ENCODE measurements around the gene HIVEP3.
A peak's percentile ranks its signal among the peaks of the same experiment; 100 is the strongest.

The HIVEP3 gene

DNA sequence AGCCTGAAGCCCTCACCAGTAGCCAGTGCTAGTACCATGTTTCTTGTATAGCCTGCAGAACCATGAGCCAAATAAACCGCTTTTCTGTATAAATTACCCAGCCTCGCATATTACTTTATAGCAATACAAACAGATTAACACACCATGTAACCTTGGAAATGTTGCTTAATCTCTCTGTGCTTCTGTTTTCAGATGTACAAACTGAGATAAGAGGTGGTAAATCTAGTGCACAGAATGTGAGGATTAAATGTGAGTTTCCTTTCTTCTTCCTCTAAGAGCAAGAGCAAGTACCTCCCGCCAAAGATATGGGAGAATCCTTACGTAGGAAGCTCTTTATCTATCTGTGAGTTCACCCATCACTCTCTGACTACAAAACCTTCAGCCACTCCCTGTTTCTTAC, 128.4 kb downstream of the HIVEP3 start:
- no peak for DNase-seq (ENCODE audit: low read depth)
- no peak overlapping the region for H3K4me3 ChIP-seq (ENCODE audit: low read depth, low read length)
- TF ChIP-seq MYC (IDR thresholded peaks at IDR 0.05; ENCODE audit: low read depth, low read length) (no peak), POLR2A (IDR thresholded peaks at IDR 0.05; ENCODE audit: extremely low read depth, insufficient read length) (no peak)
- TF ChIP-seq, protein P1, sequence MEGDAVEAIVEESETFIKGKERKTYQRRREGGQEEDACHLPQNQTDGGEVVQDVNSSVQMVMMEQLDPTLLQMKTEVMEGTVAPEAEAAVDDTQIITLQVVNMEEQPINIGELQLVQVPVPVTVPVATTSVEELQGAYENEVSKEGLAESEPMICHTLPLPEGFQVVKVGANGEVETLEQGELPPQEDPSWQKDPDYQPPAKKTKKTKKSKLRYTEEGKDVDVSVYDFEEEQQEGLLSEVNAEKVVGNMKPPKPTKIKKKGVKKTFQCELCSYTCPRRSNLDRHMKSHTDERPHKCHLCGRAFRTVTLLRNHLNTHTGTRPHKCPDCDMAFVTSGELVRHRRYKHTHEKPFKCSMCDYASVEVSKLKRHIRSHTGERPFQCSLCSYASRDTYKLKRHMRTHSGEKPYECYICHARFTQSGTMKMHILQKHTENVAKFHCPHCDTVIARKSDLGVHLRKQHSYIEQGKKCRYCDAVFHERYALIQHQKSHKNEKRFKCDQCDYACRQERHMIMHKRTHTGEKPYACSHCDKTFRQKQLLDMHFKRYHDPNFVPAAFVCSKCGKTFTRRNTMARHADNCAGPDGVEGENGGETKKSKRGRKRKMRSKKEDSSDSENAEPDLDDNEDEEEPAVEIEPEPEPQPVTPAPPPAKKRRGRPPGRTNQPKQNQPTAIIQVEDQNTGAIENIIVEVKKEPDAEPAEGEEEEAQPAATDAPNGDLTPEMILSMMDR (IDR thresholded peaks at IDR 0.05; ENCODE audit: low read depth, low read length): no peak
- TF ChIP-seq, protein P2, sequence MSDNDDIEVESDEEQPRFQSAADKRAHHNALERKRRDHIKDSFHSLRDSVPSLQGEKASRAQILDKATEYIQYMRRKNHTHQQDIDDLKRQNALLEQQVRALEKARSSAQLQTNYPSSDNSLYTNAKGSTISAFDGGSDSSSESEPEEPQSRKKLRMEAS (IDR thresholded peaks at IDR 0.05; ENCODE audit: low read depth, low read length): no peak

DNA sequence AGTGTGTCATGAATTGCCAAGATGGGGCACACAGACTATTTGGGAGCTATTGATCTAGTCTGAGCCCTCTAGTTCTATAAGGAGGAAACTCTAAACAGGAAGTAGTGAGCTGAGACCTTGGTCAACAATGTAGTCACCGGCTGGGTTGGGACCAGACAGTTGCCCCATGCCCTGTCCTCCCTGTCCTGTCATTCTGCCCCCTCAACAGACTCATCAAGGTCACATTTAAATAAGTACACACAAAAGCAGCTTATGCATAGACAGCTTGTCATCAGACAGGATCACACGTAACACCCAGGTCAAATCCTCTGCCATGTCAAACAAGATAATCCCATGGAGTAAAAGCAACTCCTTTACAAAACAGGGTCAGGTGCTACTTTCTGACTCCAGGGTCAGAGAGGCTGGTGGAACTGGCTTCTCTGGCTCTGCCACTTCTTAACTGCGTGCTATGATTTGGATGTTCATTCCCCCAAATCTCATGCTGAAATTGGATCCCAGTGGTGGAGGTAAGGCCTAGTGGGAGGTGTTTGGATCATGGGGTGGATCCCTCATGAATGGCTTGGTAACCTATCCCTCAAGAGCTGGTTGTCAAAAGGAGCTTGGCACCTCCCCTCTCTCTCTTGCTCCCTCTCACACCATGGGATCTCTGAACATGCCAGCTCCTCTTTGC, 128.9 kb downstream of the HIVEP3 start:
- H3K4me3 ChIP-seq (ENCODE audit: low read depth, low read length): no peak overlapping the region

DNA sequence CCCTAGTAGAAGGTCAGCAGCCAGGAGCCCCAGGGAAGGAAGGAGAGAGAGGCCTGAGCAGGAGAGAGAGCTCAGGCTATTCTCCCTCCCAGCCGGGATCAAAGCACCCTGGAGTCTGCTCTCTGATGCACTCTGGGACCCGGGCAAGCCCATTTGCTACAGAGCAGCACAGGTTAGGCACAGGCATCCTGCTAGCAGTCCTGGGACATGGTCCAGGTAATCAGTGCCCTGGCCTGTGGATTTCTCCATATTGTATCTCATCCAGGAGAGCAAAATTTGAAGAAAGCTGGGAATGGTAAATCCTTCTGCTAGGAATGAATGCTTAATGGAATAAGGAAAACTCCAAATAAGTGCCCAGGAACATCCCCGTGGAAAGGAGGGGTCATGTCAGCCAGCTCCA, 130.3 kb downstream of the HIVEP3 start:
- TF ChIP-seq, protein P2 (IDR thresholded peaks at IDR 0.05; ENCODE audit: low read depth, low read length): no peak
- TF ChIP-seq MYC (IDR thresholded peaks at IDR 0.05; ENCODE audit: low read depth, low read length): no peak
- TF ChIP-seq, protein P1 (IDR thresholded peaks at IDR 0.05; ENCODE audit: low read depth, low read length): no peak
- TF ChIP-seq POLR2A (IDR thresholded peaks at IDR 0.05; ENCODE audit: extremely low read depth, insufficient read length): no peak
- H3K4me3 ChIP-seq (ENCODE audit: low read depth, low read length): no peak overlapping the region
- DNase-seq (ENCODE audit: low read depth): no peak

More for the DNA sequence above, 128.9 kb downstream of the HIVEP3 start:
- no peak for DNase-seq (ENCODE audit: low read depth)
- TF ChIP-seq, protein P1 (IDR thresholded peaks at IDR 0.05; ENCODE audit: low read depth, low read length): no peak
- TF ChIP-seq MYC (IDR thresholded peaks at IDR 0.05; ENCODE audit: low read depth, low read length): no peak
- TF ChIP-seq, protein P2 (IDR thresholded peaks at IDR 0.05; ENCODE audit: low read depth, low read length): no peak
- no peak for TF ChIP-seq POLR2A (IDR thresholded peaks at IDR 0.05; ENCODE audit: extremely low read depth, insufficient read length)

DNA sequence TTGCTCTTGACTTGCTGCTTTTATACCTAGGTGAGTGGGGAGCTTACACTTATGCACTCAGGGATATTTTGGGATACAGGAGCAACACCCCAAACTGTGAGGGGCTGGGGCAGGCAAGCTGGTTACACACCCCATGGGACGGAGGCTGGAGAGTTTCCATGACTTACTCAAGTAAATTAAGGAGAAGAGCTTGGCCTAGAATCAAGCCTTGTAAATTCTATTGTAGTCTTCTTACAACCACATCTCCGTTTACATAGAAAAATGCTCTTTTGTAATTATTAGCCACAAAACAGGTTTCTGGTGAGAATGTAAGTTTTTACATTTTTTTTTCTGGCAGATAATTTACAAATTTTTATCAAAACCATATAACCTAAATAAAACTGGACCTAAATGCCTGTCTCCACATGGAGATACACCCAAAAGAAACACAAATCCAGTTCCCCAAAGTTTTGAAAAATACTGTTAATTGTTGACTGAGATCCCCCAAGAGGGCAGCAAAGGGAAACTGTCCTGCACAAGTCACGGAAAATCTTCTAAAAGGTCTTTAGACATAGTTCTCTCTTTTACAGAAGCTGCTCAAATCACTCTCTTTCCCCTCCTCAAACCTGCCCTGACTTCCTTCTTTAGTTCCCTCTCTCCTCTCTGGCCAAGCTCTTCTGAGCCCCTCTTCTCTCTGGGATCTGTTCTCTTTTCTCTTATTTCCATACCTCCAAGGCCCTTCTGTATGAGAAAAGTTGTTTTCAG, 134.0 kb downstream of the HIVEP3 start:
- DNase-seq (ENCODE audit: low read depth): peak; percentile 33
- TF ChIP-seq, protein P1 (IDR thresholded peaks at IDR 0.05; ENCODE audit: low read depth, low read length): no peak
- no peak for TF ChIP-seq MYC (IDR thresholded peaks at IDR 0.05; ENCODE audit: low read depth, low read length)
- TF ChIP-seq, protein P2 (IDR thresholded peaks at IDR 0.05; ENCODE audit: low read depth, low read length): no peak
- H3K4me3 ChIP-seq (ENCODE audit: low read depth, low read length): no peak overlapping the region

DNA sequence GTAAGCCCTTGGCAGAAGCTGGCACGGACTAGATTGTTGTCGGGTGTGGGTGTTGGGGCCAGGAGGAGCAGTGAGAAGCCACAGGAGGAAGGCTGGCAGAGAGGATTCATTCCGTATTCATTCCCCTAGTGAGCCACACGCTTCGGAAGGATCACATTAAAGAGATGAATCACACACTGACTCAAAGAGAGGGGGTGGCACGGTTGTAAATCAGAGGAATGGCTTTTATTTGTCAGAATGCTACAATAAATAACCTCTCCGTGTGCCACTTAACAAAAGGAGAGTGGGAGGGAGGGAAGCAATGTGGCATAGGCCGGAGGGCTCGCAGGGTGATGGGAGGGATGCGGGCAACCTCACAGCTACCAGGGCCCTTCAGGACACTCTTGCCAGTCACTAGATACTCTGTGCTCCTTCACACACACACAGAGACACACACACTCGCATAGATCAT, 135.5 kb downstream of the HIVEP3 start:
- TF ChIP-seq, protein P1 (IDR thresholded peaks at IDR 0.05; ENCODE audit: low read depth, low read length): no peak
- TF ChIP-seq MYC (IDR thresholded peaks at IDR 0.05; ENCODE audit: low read depth, low read length): no peak
- no peak for TF ChIP-seq POLR2A (IDR thresholded peaks at IDR 0.05; ENCODE audit: extremely low read depth, insufficient read length)
- TF ChIP-seq, protein P2 (IDR thresholded peaks at IDR 0.05; ENCODE audit: low read depth, low read length): no peak
- H3K4me3 ChIP-seq (ENCODE audit: low read depth, low read length): no peak overlapping the region
- no peak for DNase-seq (ENCODE audit: low read depth)
